SK-N-SH (cell line): ENCODE measurements around the gene ZFPL1.
A peak's percentile ranks its signal among the peaks of the same experiment; 100 is the strongest.

Experiments
- CHD2 ChIP-seq: fragments of 150-350 bp; IDR thresholded peaks from 2 replicates; pipeline ENCODE4 v1.6.1; 2018; ENCODE audit warnings: low read length; ENCODE audit not compliant: partially characterized antibody
- EP300 ChIP-seq, 2 experiments: IDR thresholded peaks; 2 replicates each; pipeline versions ENCODE4 v1.4.0 to v1.6.1; 2012; ENCODE audit warnings: borderline replicate concordance in 1 of 2, low read depth in 1 of 2, low read length in 1 of 2
- EZH2phosphoT487 ChIP-seq: fragments of 200-600 bp; sonication (generic); IDR thresholded peaks from 2 replicates; pipeline ENCODE4 v1.6.1; 2017; ENCODE audit warnings: low read depth, mixed run types, mild to moderate bottlenecking, antibody characterized with exemption, moderate library complexity, borderline replicate concordance
- FOSL2 ChIP-seq: IDR thresholded peaks from 2 replicates; pipeline ENCODE4 v1.4.0; 2012; ENCODE audit warnings: low read depth, mild to moderate bottlenecking, moderate library complexity, borderline replicate concordance
- GATA2 ChIP-seq: sonication (generic); formaldehyde crosslinking; IDR thresholded peaks from 2 replicates; pipeline ENCODE4 v1.5.0; 2020; ENCODE audit warnings: mild to moderate bottlenecking, missing genetic modification reagents
- MAX ChIP-seq: IDR thresholded peaks from 2 replicates; pipeline ENCODE4 v1.4.0; 2012; ENCODE audit warnings: low read depth
- NFIC ChIP-seq: IDR thresholded peaks from 2 replicates; pipeline ENCODE4 v1.4.0; 2012; ENCODE audit warnings: borderline replicate concordance
- POLR2AphosphoS5 ChIP-seq: IDR thresholded peaks from 2 replicates; pipeline ENCODE4 v1.6.1; 2012; ENCODE audit warnings: low read depth, low read length
- RAD21 ChIP-seq: IDR thresholded peaks from 2 replicates; pipeline ENCODE4 v1.6.1; 2012; ENCODE audit warnings: mild to moderate bottlenecking, low read length
- SMC3 ChIP-seq: IDR thresholded peaks from 2 replicates; pipeline ENCODE4 v1.6.1; 2012; ENCODE audit warnings: low read depth, low read length, improper control_type of control experiment
- USF2 ChIP-seq: fragments of 150-350 bp; IDR thresholded peaks from 2 replicates; pipeline ENCODE4 v1.6.1; 2017; ENCODE audit warnings: antibody characterized with exemption, low read length, low read depth, borderline replicate concordance
- YY1 ChIP-seq: IDR thresholded peaks from 2 replicates; pipeline ENCODE4 v1.4.0; 2012; ENCODE audit warnings: low read depth, mild to moderate bottlenecking
- TF ChIP-seq, protein P1 (sequence below): fragments of 200-600 bp; sonication (generic); IDR thresholded peaks from 2 replicates; pipeline ENCODE4 v1.6.1; 2017; ENCODE audit warnings: antibody characterized with exemption, mild to moderate bottlenecking, moderate library complexity
- TF ChIP-seq, protein P2 (sequence below): IDR thresholded peaks from 2 replicates; pipeline ENCODE4; 2012

- no peak for TF ChIP-seq YY1
- TF ChIP-seq, protein P1, sequence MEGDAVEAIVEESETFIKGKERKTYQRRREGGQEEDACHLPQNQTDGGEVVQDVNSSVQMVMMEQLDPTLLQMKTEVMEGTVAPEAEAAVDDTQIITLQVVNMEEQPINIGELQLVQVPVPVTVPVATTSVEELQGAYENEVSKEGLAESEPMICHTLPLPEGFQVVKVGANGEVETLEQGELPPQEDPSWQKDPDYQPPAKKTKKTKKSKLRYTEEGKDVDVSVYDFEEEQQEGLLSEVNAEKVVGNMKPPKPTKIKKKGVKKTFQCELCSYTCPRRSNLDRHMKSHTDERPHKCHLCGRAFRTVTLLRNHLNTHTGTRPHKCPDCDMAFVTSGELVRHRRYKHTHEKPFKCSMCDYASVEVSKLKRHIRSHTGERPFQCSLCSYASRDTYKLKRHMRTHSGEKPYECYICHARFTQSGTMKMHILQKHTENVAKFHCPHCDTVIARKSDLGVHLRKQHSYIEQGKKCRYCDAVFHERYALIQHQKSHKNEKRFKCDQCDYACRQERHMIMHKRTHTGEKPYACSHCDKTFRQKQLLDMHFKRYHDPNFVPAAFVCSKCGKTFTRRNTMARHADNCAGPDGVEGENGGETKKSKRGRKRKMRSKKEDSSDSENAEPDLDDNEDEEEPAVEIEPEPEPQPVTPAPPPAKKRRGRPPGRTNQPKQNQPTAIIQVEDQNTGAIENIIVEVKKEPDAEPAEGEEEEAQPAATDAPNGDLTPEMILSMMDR, result peak; percentile 80
- no peak for TF ChIP-seq GATA2
- no peak for TF ChIP-seq EZH2phosphoT487
- TF ChIP-seq USF2, result no peak
- no peak for TF ChIP-seq RAD21
- no peak; the same call in 1 of the 2 replicates for TF ChIP-seq POLR2AphosphoS5
- peak; percentile 36 for TF ChIP-seq MAX
- TF ChIP-seq CHD2, result no peak
- no peak for TF ChIP-seq EP300 (IDR thresholded peaks at IDR 0.05; ENCODE audit: borderline replicate concordance in 1 of 2, low read depth in 1 of 2, low read length in 1 of 2)
- TF ChIP-seq NFIC, result no peak
- no peak; the same call in 1 of the 2 replicates for TF ChIP-seq SMC3
- no peak for TF ChIP-seq FOSL2
- TF ChIP-seq, protein P2, sequence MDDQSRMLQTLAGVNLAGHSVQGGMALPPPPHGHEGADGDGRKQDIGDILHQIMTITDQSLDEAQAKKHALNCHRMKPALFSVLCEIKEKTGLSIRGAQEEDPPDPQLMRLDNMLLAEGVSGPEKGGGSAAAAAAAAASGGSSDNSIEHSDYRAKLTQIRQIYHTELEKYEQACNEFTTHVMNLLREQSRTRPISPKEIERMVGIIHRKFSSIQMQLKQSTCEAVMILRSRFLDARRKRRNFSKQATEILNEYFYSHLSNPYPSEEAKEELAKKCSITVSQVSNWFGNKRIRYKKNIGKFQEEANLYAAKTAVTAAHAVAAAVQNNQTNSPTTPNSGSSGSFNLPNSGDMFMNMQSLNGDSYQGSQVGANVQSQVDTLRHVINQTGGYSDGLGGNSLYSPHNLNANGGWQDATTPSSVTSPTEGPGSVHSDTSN, result peak; percentile 60
These were observed 28.7 kb downstream of the ZFPL1 start for GRCh38 chr11:65112546-65113360.
